ENCODE data around the gene CLEC4G.
"Not testable (repeated sequence)": the region's sequence is repeated elsewhere in the genome, so short reads cannot be mapped to it uniquely, and the experiment has no call there.

CLEC4G gene, protein sequence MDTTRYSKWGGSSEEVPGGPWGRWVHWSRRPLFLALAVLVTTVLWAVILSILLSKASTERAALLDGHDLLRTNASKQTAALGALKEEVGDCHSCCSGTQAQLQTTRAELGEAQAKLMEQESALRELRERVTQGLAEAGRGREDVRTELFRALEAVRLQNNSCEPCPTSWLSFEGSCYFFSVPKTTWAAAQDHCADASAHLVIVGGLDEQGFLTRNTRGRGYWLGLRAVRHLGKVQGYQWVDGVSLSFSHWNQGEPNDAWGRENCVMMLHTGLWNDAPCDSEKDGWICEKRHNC

DNA sequence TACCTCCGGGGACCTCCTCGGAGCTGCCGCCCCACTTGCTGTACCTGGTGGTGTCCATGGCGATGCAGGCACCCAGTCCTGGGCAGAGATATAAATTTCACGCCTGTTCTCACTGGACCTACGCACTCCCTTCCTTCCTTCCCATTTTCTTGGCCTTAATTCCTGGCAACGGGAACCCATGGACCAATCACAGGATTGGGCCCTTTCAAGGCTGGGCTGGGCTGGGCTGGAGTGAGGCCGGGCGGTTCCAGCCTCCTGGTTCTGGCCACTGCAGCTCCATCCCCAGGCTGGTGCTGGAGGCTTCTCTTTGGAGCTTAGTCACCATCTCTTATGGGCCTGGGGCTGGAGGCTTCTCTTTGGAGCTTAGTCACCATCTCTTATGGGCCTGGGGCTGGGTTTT lies at the start of gene CLEC4G:
CLEC4G (minus strand) TSS at position 66 of the 400 bp plus-strand sequence; CDS start at position 58, 8 bp downstream.
- no peak for DNase-seq

GRCh38 chr19:7781157-7781556 lies 49.2 kb upstream of the CLEC4G start:
- DNase-seq = no peak

DNA sequence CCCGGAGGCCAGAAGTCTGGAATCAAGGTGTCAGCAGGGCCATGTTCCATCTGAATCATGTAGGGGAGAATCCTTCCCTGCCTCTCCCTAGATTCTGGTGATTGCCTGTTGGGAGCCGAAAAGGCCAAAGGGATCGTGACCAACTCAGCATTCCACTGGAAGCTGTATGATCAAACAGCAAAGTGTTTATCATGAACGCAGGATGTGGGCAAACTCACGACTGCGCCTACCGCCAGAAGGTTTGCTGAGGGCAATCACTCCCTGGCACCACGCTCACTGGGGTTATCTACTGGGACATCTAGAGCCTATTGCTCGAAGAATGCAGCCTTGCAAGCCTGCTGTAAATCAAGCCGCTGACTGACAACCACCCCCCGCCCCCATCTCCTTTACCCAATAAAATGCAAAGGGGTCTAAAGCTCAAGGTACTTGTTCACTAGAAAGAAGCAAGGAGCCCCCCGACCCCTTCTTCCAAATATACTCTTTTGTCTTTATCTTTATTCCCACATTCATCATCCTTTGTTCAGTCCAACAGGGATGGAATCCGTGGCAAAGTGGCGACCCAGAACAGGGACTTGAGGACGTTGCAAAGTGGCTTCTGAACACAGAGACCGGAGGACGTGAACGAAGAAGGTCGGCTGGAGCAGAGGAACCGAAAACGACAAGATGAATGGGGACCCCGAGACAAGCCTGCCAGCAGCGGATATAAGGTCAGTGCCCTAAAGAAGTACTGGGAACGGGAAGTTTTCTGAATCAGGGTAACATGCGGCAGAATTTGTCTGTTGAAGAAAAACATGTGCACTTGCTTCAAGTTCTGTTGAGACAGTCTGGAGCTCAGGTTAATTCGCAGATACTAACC lies 47.9 kb upstream of the CLEC4G start:
- DNase-seq = no peak

DNA sequence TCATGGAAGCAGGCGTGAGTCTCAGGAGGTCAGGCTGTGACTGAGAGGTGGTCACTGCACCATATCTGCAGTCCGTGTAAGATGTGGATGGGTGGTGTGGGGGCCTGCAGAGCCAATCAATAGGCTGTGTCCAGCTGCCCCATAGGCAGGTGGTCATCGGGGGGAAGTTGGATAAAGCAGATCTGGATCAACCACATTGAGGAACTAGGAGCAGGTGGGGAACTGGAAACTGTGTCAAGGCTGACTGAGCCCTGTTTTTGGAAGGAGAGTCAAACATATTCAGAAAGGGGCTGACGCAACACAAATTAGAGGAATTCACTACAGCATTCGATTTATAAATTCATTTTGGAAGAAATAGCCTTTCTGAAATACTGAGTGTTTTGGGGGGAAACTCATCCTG lies 46.2 kb upstream of the CLEC4G start:
- no peak for DNase-seq

- no peak for DNase-seq
Measured at GRCh38 chr19:7775761-7776160, 43.9 kb upstream of the CLEC4G start.

DNA sequence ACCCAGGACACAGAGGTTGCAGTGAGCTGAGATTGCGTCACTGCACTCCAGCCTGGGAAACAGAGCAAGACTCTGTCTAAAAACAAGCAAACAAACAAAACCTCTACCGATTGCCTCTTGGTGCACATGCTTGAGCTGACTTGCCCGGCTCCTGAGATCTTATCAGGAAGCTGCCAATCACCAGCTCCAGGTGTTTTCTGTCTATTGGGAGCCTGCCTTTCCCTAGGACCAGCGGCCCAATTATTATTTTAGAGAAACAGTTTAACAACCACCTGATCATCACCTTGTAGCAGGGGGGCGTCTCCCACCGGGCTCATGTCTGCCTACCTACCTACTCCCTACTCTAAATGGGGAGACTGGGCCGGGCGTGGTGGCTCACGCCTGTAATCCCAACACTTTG lies 41.9 kb upstream of the CLEC4G start:
- no peak for DNase-seq

DNA sequence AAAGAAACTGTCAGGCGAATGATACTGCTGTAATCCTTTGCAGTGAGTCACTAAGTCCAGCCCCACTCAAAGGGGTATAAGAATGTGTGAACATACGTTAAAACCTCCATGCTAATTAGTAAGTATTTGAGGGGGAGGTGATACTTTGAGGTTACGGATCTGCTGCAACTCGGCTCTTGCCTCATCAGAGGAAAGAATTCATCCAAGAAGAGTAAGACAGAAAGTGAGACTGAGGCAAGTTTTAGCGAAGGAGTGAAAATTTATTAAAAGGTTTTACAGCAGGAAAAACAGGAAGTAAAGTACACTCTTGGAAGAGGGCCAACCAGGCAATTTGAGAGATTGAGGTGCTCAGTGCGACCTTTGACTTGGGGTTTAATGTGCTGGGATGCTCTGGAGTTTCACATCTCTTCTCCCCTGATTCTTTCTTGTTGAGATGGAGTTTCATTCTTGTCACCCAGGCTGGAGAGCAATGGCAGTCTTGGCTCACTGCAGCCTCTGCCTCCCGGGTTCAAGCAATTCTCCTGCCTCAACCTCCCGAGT lies 40.9 kb upstream of the CLEC4G start:
- peak; percentile 9 for DNase-seq

DNA sequence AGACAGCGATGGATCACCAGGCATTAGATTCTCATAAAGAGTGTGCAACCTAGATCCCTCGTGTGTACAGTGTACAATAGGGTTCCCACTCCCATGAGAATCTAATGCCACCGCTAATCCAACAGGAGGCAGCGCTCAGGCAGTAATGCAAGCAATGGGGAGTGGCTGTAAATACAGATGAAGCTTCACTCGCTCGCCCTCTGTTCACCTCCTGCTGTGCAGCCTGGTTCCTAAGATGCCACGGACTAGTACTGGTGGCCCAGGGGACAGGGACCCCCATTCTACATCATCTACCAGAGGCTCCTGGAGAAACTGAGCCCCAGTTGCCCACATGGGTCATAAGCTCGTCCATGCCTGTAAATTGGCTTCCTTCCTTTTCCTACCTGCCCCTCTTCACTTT lies 39.2 kb upstream of the CLEC4G start:
- no peak for DNase-seq

- no peak for DNase-seq
Measured at GRCh38 chr19:7769171-7769570, 37.3 kb upstream of the CLEC4G start.

DNA sequence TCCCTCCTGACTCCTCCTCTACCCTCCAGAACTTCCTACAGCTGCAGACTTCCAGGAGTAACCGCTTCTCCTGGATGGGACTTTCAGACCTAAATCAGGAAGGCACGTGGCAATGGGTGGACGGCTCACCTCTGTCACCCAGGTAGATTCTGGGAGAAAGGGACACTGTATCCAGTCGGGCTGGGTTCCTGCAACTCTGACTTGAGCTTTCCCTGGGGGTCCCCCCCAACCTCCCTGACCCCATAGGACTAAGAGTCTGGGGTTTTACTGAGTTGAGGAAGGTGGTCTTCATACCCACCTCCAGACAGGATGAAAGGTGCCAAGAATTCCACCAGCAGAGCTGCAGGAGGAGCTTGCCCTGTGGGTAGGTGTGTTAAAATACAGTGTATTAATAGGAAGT lies 35.6 kb upstream of the CLEC4G start:
- no peak for DNase-seq

- no peak for DNase-seq
Measured at GRCh38 chr19:7766535-7766934, 34.6 kb upstream of the CLEC4G start.

DNA sequence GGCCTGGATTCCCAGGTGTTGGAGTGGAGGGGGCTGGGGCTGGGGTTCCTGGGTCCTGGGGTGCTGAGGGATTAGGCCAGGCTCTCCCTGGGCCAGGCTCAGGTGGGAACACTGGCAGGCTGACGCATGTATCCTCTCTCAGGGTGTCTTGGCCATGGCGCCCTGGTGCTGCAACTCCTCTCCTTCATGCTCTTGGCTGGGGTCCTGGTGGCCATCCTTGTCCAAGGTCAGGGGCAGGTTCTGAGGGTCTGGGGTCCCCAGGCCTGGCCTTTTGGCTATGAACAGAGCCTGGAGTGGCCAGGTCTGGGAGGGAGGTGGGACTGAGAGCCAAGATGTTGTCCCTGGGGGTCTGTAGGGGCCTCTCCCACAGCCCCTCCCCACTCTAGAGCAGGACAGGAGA lies 33.1 kb upstream of the CLEC4G start:
- DNase-seq = not testable (repeated sequence)

DNA sequence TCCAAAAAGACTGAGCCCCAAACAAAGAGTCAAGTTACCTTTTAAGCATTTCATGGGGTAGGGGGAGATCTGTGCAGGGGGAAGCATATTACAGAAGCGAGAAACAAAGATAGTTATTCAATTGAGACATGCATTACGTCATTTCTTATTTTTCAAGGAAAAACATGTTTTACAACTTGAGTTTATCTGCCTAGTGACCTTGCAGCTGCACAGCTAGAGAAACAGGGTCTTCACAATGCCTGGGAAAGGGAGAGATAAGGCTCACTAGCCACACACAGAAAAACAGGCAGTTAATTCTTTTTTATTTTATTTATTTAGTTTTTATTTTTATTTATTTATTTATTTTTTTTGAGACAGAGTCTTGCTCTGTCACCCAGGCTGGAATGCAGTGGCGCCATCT lies 32.2 kb upstream of the CLEC4G start:
- DNase-seq = not testable (repeated sequence)

DNA sequence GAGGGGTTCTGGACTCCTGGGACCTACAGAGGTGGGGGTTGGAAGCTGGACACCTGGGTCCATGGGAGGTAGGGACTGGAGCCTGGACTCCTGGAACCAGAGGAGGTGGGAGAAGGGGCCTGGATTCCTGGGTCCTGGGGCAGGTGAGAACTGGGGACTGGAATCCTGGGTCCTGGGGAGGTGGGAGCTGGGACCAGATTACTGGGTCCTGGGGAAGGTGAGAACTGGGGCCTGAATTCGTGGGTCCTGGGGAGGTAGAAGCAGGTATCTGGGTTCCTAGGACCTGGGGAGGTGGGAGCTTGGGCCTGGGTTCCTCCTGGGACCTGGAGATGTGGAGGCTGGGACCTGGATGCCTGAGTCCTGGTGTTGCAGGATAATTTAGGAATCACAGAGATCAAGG lies 31.8 kb upstream of the CLEC4G start:
- no peak for DNase-seq

GRCh38 chr19:7762719-7763293 lies 30.9 kb upstream of the CLEC4G start, which contains the start of gene CLEC4M:
Gene CLEC4M (plus strand): TSS chr19:7763243. CDS start chr19:7763267, 24 bp downstream.
- no peak for DNase-seq

GRCh38 chr19:7759156-7759555 lies 27.2 kb upstream of the CLEC4G start:
- no peak for DNase-seq

- no peak for DNase-seq
Measured at GRCh38 chr19:7757358-7757757, 25.4 kb upstream of the CLEC4G start.

GRCh38 chr19:7756258-7756657 lies 24.3 kb upstream of the CLEC4G start:
- DNase-seq = no peak

GRCh38 chr19:7751157-7751783 lies 19.4 kb upstream of the CLEC4G start:
- no peak for DNase-seq

DNA sequence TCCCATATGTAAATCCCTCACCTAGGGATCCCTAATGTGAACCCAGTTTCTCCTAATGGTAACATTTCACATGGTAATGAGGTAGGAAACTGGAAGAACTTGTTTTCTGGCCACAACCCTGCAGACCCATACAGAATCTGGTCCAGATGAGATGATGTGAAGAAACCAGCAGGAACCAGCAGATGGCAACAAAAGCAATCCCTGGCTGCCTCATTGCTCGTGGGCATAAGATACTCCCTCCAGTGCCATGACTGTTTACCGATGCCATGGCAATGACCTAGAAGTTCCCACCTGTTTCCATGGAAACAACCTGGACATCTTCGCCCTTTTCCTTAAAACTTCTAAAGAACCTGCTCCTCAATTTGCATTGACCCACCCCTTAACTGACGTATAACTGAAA lies 16.8 kb upstream of the CLEC4G start:
- DNase-seq = peak; percentile 14

DNA sequence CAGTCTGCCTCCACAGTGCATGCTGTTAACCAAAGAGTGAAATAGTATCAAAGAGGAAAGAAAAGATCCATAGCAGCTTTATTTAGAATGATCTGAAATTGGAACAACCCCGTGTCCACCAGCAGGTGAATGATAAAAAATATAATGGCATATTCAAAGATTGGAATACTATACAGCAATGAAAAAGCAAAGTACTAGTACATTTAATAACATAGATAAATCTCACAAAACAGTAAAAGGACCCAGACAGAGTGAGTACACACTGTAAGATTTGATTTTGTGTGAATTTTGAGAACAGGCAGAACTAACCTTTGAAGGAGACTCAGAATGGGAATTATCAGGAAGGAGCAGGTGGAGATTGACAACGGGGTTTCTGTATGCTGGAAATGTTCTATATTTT lies 16.3 kb upstream of the CLEC4G start:
- no peak for DNase-seq

DNA sequence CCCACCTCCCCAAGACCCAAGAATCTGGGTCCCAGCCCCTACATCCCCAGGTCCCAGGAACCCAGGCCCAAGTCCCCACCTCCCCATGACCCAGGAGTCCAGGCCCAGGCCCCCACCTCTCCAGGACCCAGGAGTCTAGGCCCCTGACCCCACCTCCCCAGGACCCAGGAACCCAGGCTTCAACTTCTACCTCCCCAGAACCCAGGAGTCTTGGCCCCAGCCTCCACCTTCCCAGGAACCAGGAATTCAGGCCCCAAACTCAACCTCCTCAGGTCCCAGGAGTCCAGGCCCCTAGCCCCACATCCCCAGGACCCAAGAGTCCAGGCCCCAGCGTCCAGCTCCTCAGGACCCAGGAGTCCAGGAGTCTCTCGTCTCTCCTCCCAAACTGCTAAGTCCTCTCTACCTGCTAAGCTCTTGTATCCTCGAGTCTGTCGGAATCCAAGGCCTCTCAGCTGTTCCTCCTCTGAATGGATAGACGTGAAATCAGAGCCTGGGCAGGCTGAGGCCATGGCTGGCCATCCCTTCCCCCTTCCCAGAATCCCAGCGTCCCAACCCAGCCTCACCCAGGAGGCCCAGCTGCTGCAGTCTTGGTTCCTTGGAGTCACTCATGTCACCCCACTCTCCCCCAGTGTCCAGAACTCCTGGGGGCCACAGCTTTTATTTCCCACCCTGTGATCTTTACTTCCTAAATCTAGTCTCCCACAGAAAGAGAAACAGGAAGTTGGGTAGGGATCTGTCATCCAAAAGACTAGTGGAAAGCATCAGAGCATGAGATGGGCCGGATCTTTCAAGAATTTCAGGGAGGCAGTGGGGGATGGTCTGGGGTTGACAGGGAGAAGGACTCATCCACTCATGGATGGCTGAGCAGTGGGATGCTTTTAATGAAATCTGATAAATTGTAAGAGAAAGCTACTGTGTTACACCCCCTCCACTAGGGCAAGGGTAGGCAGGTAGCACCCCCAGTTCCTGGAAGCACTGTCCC lies 15.3 kb upstream of the CLEC4G start, which contains the start of gene CD209:
CD209 (minus strand) TSS at position 632 of the 982 bp plus-strand sequence; CDS start at position 609, 23 bp downstream.
- DNase-seq = no peak

Measured in hematopoietic multipotent progenitor cell treated with erythropoietin and hydrocortisone succinate and interleukin-3 and kit ligand, for 8 days (in vitro differentiated cells).